Measurements from ENCODE around the gene SLC6A2. TPM values are rescaled to one million over a fixed set of nuclear protein-coding genes. Genes with fewer than 3 reads are reported as not detected.

Gene SLC6A2
- total and polyA plus RNA-seq, 2 of the 13 experiments (the other 11 are each of a cell fraction or from before 2014, with no cell fraction given) = 0.62 to 0.66 TPM

DNA sequence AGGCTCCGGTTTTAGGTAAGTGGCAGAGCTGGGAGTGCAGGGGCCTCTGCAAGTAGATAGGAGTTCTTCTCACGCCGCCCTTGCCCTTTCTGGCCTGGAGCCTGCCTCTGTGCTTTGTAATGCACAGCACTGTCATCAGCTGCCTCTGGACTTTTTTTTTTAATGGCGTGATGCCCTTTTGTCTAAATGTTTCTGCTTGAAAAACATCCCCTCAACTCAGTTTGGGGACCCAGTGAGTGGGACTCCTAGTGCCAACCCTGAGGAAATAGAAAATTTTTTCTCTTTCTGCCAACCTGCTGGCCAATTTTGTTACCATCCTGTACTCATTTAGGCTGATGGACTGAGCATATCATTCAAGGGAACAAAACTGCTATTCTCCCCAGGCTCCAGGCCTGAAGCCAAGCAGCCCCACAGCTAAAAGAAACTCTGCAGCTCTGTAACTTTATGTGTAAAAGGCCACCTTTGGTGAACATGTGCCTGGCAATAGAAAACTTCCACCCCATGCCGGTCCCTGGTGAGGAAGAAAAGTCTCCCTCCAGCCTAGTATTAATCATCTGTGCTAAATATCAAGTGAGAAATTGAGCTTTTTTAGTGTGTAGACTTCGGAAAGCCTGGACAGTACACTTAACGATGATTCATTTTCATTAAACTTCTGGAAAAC is 22.5 kb downstream of the SLC6A2 start:
- CTCF ChIA-PET (ENCODE audit: low intra/inter-chr PET ratio, low total read pairs) = no interaction called here
- Histone ChIP-seq H3K4me3 (replicated peaks in 1 of 3; ENCODE audit: insufficient read depth in 1 of 3, low read depth in 2 of 3, low read length in 3 of 3) (no peak overlapping the region), H3K27ac (ENCODE audit: extremely low read length, insufficient read depth, low read length) (no peak overlapping the region), H3K9ac (ENCODE audit: insufficient read depth, low read depth, low read length) (no peak overlapping the region), H2AFZ (ENCODE audit: low read length) (no peak overlapping the region), H3K9me3 (ENCODE audit: low read length) (no peaks in the 10 kb centered on the region), H3K4me1 (ENCODE audit: insufficient read depth, low read length) (no peaks in the 10 kb centered on the region), H3K27me3 (ENCODE audit: control insufficient read depth in 1 of 2, insufficient read depth in 2 of 2, low read length in 2 of 2) (no peaks in the 10 kb centered on the region), H3K36me3 (replicated peaks in 1 of 2; ENCODE audit: control insufficient read depth in 1 of 2, insufficient read depth in 2 of 2, low read length in 2 of 2) (no peaks in the 10 kb centered on the region), H4K20me1 (ENCODE audit: insufficient read depth, low read length) (no peaks in the 10 kb centered on the region), H3K4me2 (ENCODE audit: low read depth, low read length) (no peak overlapping the region), H3K79me2 (ENCODE audit: insufficient read depth, low read length) (no peaks in the 10 kb centered on the region)
- POLR2A ChIA-PET = no interaction called here
- no peak for TF ChIP-seq ZNF333 (CRISPR knock-in tag; IDR thresholded peaks at IDR 0.05; ENCODE audit: borderline replicate concordance)
- TF ChIP-seq, protein P1, sequence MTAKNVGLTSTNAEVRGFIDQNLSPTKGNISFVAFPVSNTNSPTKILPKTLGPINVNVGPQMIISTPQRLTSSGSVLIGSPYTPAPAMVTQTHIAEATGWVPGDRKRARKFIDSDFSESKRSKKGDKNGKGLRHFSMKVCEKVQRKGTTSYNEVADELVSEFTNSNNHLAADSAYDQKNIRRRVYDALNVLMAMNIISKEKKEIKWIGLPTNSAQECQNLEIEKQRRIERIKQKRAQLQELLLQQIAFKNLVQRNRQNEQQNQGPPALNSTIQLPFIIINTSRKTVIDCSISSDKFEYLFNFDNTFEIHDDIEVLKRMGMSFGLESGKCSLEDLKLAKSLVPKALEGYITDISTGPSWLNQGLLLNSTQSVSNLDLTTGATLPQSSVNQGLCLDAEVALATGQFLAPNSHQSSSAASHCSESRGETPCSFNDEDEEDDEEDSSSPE (CRISPR knock-in tag; IDR thresholded peaks at IDR 0.05) = no peak
- no peak for TF ChIP-seq SMARCE1 (IDR thresholded peaks at IDR 0.05; ENCODE audit: borderline replicate concordance)
- TF ChIP-seq, protein P2, sequence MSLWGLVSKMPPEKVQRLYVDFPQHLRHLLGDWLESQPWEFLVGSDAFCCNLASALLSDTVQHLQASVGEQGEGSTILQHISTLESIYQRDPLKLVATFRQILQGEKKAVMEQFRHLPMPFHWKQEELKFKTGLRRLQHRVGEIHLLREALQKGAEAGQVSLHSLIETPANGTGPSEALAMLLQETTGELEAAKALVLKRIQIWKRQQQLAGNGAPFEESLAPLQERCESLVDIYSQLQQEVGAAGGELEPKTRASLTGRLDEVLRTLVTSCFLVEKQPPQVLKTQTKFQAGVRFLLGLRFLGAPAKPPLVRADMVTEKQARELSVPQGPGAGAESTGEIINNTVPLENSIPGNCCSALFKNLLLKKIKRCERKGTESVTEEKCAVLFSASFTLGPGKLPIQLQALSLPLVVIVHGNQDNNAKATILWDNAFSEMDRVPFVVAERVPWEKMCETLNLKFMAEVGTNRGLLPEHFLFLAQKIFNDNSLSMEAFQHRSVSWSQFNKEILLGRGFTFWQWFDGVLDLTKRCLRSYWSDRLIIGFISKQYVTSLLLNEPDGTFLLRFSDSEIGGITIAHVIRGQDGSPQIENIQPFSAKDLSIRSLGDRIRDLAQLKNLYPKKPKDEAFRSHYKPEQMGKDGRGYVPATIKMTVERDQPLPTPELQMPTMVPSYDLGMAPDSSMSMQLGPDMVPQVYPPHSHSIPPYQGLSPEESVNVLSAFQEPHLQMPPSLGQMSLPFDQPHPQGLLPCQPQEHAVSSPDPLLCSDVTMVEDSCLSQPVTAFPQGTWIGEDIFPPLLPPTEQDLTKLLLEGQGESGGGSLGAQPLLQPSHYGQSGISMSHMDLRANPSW (CRISPR knock-in tag; IDR thresholded peaks at IDR 0.05; ENCODE audit: borderline replicate concordance) = no peak
- TF ChIP-seq MZF1 (CRISPR knock-in tag; IDR thresholded peaks at IDR 0.05; ENCODE audit: borderline replicate concordance) = no peak
- no peak for TF ChIP-seq ZBTB33 (CRISPR knock-in tag; IDR thresholded peaks at IDR 0.05)
- no peak for TF ChIP-seq JUN (CRISPR knock-in tag; IDR thresholded peaks at IDR 0.05)
- TF ChIP-seq, protein P3, sequence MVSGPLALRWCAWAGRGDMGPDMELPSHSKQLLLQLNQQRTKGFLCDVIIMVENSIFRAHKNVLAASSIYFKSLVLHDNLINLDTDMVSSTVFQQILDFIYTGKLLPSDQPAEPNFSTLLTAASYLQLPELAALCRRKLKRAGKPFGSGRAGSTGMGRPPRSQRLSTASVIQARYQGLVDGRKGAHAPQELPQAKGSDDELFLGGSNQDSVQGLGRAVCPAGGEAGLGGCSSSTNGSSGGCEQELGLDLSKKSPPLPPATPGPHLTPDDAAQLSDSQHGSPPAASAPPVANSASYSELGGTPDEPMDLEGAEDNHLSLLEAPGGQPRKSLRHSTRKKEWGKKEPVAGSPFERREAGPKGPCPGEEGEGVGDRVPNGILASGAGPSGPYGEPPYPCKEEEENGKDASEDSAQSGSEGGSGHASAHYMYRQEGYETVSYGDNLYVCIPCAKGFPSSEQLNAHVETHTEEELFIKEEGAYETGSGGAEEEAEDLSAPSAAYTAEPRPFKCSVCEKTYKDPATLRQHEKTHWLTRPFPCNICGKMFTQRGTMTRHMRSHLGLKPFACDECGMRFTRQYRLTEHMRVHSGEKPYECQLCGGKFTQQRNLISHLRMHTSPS (CRISPR knock-in tag; IDR thresholded peaks at IDR 0.05; ENCODE audit: low read depth) = no peak
- no peak for TF ChIP-seq SAP130 (CRISPR knock-in tag; IDR thresholded peaks at IDR 0.05; ENCODE audit: low read depth)
- TF ChIP-seq CENPT (CRISPR knock-in tag; IDR thresholded peaks at IDR 0.05; ENCODE audit: low read depth) = no peak
- no peak for TF ChIP-seq ARHGAP35 (CRISPR knock-in tag; IDR thresholded peaks at IDR 0.05; ENCODE audit: borderline replicate concordance)
- no peak for TF ChIP-seq ZNF501 (CRISPR knock-in tag; IDR thresholded peaks at IDR 0.05)
- TF ChIP-seq ZBTB20 (CRISPR knock-in tag; IDR thresholded peaks at IDR 0.05; ENCODE audit: borderline replicate concordance, low read depth) = no peak
- no peak for TF ChIP-seq ZNF337 (CRISPR knock-in tag; IDR thresholded peaks at IDR 0.05; ENCODE audit: borderline replicate concordance, low read depth)
- no peak for TF ChIP-seq ZBTB26 (CRISPR knock-in tag; IDR thresholded peaks at IDR 0.05; ENCODE audit: borderline replicate concordance)
- no peak for FAIRE-seq
- ATAC-seq = no peak
- no peak for DNase-seq (ENCODE audit: low spot score)
- intact Hi-C loops (cut with micrococcal nuclease; ENCODE audit: unreplicated experiment) (no loop called here), in situ Hi-C loops (cut with HindIII; ENCODE audit: extremely low pct_ligation_motif_present, low pct_unique_long_range_greater_than_20kb) (no loop called here)
- 46% methylated on average over 7 of the region's 7 CpGs for WGBS (ENCODE audit: low lambda C conversion rate)
- no TSS peak for BruUV-seq (replicated peaks)
